Stimulated activated CD8-positive, alpha-beta memory T cell treated with anti-CD3 and anti-CD28 coated beads, Interleukin-7, amount 100 ng/mL, for 4 hours (primary cell): ENCODE data around the gene PIK3AP1.

Experiments used
- DNase-seq, 2 donors: peaks; one replicate each; pipeline ENCODE4 v3.0.0-alpha.2; 2020; ENCODE audit warnings: low read depth in 2 of 2

PIK3AP1 gene

DNA sequence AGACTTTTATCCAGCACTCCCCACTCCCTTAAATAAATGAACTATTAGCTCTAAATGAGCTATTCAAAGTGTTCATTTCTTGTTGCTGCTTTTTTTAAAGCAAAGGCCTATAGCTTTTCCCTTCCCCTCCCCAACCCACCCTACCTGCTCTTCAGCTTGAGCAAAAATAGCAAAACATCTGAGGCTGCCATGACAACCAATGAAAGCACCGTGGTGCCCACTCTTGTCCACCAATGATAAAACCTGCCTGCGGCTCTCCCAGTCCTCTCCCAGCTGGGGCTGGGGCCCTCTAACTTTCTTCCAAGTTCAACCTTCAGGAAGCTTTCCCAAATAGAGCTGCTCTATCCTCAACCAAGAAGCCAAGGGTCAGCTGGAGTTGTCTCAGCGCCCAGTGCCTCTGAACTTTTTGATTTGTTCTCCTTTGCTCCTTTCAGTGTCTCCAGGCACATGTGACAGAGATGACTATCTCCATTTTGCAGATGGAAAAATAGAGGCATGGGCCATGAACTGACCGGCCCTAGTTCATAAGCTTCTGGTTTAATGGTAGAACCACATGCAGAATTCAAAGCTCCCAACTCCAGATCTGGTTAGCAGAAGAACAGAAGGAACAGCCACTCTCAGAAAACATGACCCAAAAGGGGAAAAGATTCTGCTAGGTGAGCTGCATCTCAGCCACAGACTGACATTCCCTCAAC is 47.7 kb downstream of the PIK3AP1 start:
- DNase-seq: no peak

DNA sequence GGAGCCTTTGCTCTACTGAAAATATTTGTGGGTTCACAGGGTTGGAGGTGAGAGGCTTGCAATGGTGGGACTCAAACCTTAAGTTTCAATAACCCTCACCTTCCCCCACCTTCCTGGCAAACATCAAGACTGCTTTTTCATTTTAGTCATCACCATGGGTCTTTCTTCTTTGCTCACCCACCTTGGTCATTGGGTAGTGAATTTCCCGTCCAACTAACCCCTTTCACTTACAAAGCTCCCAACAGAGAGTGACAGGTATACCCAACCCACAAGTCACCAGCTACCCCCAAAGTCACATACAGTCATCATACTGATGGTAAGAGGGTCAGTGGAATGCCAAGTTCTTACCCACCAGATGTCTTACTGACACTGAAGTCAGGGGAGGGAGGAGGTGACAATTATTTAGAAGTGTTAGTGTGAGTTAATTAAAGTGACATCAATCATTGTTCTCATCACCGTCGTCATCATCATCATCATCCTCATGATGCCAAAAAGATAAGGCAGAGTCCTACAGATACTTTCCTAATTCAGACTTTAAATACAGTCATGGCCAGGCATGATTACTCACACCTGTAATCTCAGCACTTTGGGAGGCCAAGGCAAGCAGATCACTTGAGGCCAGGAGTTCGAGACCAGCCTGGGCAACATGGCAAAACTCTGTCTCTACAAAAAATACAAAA is 49.0 kb downstream of the PIK3AP1 start:
- DNase-seq: no peak

DNA sequence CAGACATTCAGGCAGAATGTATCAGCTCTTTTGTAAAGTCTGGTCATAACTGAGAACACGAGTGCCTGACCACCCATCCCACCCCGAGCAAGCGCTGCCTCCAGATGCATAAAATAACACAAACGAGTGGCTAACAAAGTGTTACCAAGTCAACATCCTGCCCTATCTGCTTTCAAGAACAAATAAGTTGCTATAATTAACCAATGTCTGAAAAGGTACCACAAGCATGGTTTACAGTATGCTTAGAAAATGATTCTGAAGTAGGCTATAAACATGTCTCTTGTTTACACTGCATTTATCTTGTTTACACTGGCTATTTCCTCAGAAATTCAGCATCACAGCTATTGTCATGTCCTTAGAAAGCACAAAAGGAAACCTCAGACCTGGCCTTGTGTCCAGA is 49.5 kb downstream of the PIK3AP1 start:
- no peak for DNase-seq

DNA sequence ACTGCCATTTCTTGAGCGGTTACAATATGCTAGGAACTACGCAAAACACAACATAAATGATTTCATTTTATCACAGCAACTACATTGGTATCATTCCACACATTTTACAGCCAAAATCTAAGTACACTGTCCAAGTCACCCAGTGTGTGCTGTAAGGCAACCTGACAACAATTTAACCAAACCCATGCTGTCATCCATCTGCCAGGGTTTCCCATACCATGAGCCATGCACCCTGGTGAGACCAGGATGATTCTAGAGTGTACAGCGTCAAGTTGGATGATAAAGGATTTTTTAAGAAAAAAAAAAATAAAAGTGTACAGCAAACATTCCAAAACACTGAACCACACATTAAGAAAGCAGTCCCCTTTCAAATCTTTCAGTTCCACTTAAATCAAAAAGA is 52.9 kb downstream of the PIK3AP1 start:
- no peak for DNase-seq

DNA sequence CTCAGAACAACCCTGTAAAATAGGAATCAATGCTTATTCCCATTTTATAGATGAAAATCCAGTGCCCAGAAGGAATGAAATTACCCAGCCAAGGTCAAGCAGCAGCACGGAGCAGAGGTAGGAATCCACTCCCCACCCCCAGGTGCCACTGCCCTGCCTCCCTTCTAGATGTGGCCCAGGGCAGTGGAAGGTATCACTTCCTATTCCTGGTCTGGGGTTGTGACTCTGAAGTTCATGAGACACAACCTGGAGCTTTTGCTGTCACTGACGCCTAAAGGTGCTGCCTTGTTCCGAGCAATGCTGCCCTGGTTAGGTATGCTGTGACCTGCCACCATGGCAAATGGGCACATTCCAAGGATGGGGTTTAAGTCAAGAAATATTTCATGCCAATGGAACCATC is 53.6 kb downstream of the PIK3AP1 start:
- DNase-seq: no peak

DNA sequence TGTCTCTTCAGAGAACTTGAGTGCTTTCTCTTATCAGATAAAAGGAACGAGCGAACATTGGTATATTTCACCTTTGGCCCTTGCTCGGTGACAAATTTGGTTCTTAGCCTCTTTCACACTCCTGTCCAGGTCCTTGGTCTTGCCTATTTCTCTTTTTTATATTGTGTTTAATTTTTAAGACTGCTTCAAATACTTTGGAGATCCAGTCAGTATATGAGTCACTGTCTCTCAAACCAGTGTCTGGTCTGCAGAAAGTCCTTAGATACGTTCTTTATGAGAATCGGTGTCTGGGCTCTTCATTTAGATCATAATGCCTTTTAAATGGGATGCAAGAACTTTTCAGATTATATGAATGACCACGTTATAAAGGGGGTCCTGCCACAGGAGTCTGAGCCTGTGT is 55.0 kb downstream of the PIK3AP1 start:
- DNase-seq: no peak

DNA sequence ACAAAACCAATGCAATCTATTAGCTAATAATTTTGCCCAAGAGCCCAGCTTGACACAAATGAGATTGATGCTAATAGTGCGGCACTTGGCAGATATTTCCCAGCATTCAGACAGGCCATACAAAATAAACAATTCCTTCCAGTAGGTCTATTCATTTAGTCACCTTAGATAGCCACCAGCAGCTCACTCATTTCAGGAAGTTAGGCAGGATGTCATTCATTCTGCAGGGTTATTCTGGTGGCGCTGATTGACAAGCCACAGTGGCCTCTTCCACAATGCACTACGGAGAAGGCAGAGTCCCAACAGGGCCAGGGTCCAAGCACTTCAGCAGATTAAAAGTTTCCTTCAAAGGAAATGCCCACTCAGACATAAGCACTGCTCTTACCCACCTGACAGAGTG is 55.8 kb downstream of the PIK3AP1 start:
- no peak for DNase-seq

DNA sequence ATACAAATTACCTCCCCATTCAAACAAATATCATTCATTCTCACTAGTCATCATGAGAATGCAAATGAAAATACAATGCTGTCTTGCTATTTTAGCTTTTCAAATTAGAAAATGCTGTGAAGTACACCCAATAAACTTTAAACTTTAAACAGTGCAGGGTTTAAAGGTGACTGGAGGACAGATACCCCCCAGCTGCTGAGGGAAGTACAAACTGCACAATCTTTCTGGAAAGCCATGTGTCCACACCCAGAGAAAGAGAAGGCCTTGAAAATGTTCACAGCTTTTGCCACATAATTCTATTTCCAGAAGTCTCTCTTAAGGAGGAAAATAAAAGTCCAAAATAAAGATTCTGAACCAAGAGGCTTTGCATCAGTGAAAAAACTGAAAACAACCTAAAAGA is 56.5 kb downstream of the PIK3AP1 start:
- no peak for DNase-seq

DNA sequence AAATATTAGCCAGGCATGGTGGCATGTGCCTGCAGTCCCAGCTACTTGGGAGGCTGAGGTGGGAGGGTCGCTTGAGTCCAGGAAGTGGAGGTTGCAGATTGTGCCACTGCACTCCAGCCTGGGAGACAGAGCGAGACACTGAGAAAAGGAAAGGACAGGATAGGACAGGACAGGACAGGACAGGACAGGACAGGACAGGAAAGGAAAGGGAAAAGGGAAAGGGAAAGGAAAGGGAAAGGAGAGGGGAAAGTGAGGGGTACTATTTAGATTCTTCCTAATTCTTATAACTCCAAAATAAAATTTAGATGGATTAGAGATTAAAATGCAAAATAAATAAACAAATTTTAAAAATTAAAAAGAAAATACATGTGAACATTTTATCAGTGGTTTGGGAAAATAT is 58.7 kb downstream of the PIK3AP1 start:
- no peak for DNase-seq

DNA sequence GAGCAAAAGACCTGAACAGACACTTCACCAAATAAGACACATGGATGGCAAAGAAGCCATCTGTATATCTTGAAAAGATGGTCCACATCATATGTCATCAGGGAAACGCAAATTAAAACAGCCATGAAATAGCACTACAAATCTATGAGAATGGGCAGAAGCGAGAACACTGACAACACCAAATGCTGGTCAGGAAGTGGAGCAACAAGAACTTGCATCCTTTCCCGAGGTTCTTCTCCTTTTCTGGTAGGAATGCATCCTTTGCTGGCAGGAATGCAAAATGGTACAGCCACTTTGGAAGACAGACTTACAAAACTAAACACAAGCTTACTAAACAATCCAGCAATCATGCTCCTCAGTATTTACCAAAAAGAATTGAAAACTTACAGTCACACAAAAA is 60.0 kb downstream of the PIK3AP1 start:
- DNase-seq: no peak

DNA sequence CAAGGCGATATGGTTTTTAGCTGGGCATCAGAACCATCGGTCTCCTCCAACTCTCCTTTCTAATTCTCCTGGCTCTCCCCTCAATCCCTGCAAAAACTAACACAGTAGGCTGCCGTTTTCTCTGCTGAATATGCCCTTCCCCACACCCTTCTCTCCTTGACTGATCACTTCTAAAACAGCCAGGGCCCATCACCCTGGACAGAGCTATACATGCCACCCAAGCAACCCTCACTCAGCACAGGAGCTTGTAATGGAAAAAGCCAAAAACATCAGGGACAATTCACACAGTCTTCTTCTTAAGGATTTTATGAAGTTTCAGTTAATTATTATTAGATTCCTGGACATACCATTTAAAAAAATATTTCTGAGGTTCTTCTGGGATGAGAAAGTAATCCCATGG is 61.5 kb downstream of the PIK3AP1 start:
- DNase-seq: no peak

DNA sequence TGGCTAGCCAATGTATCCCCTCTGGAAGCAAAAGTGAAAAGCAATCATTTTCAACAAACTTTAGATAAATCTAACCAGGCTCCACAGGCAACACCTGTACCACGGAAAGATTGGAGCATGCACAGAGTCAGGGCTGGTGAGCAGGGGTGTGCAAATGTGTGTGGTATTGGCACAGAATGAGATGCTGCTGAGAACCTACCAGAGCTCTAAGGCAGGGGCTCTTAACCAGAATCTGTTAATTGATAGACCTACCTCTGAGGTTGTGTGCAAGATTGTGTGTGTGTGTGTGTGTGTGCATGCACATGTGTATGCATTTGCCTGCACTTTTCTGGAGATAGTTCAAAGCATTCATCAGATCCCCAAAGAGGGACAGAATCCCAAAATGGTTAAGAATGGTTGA is 62.9 kb downstream of the PIK3AP1 start:
- DNase-seq: no peak

DNA sequence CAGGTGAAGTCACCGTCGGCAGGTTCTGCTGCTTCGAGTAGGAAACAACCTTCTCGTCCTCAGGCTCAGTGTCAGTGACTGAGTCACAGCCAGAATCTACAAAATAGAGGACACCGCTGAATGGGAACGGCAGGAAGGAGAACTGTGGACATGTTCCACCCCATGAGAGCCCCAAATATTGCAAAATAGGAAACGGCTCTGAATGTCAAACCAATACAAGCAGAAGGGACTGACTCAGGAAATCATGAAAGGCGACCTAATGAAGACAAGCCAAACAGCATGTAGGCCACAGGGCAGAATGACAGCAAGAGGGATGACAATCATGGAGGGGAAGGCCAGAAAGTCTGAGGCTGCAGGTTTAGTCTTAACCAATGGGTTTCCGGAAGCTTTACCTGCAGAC is 63.5 kb downstream of the PIK3AP1 start:
- no peak for DNase-seq

DNA sequence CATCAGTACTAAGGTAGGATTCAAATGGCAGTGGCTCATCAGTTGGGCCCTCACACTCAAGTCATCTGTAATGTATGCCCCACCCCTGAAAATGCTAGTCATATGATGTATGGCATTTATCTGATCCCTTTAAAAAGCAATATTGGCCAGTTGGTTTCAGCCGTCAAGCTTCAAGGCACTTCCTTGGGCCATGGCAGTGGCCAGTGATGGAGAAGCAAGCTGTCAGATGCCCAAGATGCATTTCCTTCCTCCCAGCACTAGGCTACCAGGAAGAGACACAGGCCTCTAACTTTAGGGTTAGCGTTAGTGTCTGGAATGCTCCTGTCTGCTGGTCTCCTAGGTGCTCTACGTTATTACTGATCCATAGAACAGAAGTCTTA is 64.1 kb downstream of the PIK3AP1 start:
- no peak for DNase-seq

DNA sequence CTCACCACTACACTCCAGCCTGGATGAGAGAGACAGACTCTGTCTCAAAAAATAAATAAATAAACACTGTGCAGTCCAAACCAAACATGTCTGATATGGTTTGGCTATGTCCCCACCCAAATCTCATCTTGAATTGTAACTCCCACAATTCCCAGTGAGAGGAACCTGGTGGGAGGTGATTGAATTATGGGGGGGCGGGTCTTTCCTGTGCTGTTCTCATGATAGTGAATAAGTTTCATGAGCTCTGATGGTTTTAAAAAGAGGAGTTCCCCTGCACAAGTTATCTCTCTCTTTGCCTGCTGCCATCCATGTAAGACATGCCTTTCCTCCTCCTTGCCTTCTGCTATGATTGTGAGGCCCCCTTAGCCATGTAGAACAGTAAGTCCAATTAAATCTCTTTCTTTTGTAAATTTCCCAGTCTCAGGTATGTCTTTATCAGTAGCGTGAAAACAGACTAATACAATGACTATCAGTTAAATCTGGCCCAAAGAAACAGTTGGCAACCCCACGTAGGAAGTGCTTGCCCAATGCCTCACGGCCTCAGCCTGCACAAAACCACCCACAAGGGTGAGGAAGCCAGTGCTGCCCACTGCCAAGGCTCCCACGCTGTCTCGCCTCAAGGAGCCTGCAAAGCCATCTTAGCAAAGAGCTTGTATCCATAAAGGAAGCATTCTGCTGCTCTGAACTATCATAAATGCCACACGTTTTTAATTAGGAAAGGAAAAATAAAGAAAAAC is 64.7 kb downstream of the PIK3AP1 start:
- no peak for DNase-seq

DNA sequence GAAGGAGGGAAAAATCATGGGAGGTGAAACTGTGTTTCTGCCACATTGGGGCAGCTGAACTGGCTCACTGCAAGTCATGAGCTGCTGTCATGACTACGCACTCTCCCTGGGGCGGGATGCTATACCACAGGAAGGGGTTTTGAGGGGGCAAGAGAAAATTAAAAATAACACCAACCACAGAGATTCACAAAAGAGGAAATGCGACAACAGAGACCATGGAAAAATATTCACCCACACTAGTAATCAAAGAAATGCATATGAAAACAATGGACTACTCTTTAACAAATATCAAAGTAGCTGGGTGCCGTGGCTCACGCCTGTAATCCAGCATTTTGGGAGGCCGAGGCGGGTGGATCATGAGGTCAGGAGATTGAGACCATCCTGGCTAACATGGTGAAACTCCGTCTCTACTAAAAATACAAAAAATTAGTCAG is 68.3 kb downstream of the PIK3AP1 start:
- peak; percentile 47 to 60 for DNase-seq

DNA sequence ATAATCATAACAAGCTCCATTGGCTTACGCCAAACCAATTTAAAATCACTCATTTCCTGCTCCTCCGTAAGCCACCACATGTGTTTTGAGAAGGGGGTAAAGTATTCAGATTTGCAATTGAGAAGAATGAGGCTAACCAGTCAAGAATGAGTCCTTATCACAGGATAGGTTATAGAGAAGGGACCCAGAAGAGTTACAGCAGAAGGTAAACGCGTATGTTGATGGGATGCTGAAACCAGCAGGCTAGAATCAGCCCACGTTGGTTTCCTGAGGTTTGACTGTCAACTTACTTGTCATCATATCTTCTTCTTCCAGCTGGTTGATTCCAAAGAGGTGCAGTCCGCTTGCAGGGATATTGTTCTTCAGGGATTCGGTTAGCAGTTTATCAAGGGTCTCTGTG is 69.4 kb downstream of the PIK3AP1 start:
- DNase-seq: no peak

DNA sequence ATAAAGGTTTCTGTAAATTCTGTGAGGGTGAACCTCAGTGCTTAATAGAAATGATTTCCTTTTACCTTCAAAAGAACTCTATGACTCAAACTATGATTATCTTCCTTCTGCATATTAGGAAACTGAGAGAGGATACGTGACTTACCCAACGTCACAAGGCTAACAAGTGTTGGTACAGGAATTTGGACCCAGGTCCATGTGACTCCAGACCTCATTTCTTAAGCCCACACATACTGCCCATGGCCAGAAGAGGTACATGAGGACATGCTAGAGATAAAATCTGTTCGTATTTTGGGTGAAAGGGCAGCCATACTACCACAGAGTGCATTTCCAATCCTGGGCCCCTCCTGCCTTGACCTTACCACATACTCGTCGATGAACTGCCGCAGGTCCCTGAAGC is 72.0 kb downstream of the PIK3AP1 start:
- no peak for DNase-seq

DNA sequence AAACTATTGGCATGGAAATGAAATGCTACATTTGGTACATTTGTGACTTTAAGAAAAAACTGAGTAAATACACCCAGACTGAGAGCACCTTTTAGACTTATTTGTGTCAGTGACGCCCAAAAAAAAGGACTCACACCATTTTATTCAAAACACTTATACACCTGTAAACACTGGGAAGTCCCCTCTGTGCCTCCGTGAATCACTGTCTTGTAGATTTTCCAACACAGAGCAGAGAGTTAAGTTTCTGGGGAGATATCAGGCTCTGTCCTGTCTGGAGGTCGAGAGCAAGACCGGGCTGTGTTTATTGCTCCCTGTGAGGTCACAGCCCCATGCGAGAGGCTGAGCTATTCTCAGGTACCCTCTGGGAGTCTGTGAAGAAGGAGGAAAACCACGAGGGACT is 72.8 kb downstream of the PIK3AP1 start:
- no peak for DNase-seq

DNA sequence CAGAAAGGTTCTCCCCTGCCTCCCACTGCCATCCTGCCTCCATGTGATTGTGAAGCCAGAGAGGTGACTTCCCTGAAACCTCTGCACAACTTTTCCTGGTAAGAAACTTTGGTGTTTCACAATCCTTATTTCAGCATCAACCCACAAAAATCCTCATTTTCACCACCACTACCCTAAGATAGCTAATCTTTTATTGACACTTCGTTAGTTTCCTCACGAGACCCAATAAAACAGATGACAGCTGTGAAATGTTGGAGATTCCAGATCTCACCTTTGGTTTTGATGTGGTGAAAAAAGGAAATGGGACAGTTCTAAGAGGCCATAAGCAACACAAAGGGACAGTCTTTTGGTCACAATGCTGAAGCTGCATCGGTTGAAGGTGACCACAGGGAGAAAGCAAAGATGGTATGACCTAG is 73.6 kb downstream of the PIK3AP1 start:
- no peak for DNase-seq

DNA sequence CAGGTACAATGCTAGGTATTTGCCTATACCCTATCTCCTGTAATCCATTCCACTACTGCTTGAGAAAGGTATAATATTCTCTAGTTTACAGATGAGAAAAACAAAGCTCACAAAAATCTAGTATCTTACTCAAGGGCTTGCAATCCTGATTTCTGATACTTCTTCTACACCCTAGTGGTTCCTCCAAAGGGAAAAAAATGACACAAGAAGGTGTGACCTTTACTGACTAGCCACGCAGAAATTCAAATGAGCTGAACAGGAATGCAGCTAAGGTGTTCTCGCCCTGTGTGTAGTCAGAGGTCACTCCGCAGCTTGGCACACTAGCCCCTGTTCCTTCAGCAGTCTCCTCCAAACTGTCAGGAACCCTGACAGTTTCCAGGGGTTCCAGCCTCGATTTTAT is 74.0 kb downstream of the PIK3AP1 start:
- no peak for DNase-seq

DNA sequence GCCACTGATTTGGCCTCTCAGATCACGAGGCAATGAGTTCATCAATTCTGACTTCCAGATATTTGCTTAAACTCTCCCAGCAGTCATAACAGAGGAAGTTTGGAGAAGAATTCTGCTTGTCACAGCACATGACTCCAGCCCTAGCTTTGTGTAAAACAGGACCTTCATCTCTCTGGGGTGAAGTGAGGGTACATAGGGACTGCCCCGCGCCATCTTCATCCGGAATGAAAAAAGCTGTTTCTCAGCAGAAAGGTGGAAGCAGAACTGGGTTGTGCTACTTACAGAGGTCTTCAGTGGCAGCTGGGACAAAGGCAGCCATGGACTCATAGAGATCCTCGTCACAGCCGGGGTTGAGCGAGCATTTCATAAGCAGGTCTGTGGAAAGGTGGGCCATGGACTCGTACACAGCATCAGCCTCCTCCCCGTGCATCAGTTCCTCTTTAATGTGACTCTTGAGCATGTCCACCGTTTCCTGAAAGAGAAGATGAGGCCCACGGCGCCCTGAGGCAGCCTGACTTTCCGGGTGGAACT is 75.1 kb downstream of the PIK3AP1 start:
- DNase-seq: no peak

DNA sequence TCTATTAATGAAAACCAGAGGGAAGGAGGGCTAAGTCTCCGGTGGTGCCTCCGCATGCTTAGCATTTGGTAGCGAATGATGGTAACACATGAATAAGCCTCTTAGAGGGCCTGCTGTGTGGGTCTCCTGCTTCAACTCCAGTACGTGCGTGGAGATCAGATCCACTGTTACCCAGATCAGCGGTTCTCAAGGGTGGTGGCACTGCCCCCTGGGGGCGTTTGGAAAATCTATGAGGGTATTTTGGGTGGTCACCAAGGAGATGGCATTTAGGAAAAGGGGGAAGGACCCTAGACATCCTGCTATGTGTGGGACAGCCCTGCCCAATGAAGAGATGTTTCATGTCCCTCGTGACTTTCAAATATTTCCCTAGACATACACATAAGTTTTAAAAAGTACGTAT is 76.4 kb downstream of the PIK3AP1 start:
- no peak for DNase-seq
